ENCODE results near the gene NR0B1. TPM values are rescaled to one million over a fixed set of nuclear protein-coding genes. Genes with fewer than 3 reads are reported as not detected.

NR0B1 gene
- total RNA-seq, 1 experiment from 2014 or later, result not detected

DNA sequence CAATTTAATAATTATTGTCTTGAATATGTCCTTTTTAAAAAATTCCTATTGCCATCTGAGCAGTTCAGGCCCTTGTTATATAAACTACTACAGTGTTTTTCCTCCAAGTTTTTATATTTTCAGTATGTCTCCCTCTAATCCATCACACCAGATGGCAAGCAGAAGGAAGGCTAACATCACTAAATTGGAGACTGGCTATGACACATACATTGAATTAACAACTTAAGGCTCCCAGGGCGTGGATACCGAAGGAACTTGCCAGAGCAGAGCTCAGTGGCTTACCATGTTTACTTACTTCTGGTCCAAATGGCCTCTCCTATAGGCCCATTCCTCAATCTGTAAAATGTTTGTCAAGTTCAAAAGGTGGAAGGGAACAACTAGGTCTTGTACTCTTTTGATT lies 49.3 kb downstream of the NR0B1 start:
- H3K9me3 Mint-ChIP-seq (ENCODE audit: unreplicated experiment), result no peaks in the 10 kb centered on the region
- Histone ChIP-seq H3K9me3 (no peaks in the 10 kb centered on the region), H3K36me3 (ENCODE audit: control insufficient read depth, insufficient read depth, low read length) (no peaks in the 10 kb centered on the region), H3K4me1 (no peaks in the 10 kb centered on the region), H3K27me3 (replicated peaks; ENCODE audit: control insufficient read depth, insufficient read depth, low read length) (no peaks in the 10 kb centered on the region), H3K4me3 (ENCODE audit: low read depth, low read length) (no peak overlapping the region)
- CTCF ChIA-PET, result no interaction called here
- no peak overlapping the region for H3K4me3 Mint-ChIP-seq (ENCODE audit: unreplicated experiment)
- POLR2A ChIA-PET, result no interaction called here
- TF ChIP-seq CTCF (IDR thresholded peaks at IDR 0.05; ENCODE audit: insufficient read depth in 1 of 2, low read depth in 1 of 2, low read length in 1 of 2, severe bottlenecking in 1 of 2, unreplicated experiment in 1 of 2), result no peak
- intact Hi-C loops (cut with micrococcal nuclease; ENCODE audit: unreplicated experiment), result no loop called here
- BruUV-seq (replicated peaks), result no TSS peak
- no peak for DNase-seq
- H3K4me1 Mint-ChIP-seq (ENCODE audit: low read depth, unreplicated experiment), result no peaks in the 10 kb centered on the region
- no peak overlapping the region for H3K27ac Mint-ChIP-seq (ENCODE audit: unreplicated experiment)
- H3K27me3 Mint-ChIP-seq (ENCODE audit: insufficient read depth, unreplicated experiment), result peaks cover 3% of the 10 kb centered on the region
- no peaks in the 10 kb centered on the region for H3K36me3 Mint-ChIP-seq (ENCODE audit: insufficient read depth, unreplicated experiment)

Other genes starting within 250 kb of the NR0B1 start
- gene MAGEB2, start 93.8 kb downstream of the NR0B1 start, total RNA-seq (2022), result not detected in 2 replicates
- not detected in 2 replicates for gene MAGEB3, start 78.7 kb downstream of the NR0B1 start, total RNA-seq (2022)
- not detected in 2 replicates for gene MAGEB4, start 67.4 kb downstream of the NR0B1 start, total RNA-seq (2022)
- gene MAGEB1, start 62.2 kb downstream of the NR0B1 start, total RNA-seq (2022), result not detected in 2 replicates

Measured in Caco-2 (cell line).